Liver (tissue), 9 donors: ENCODE results near the gene PARD6A. TPM values are rescaled to one million over a fixed set of nuclear protein-coding genes. Genes with fewer than 3 reads are reported as not detected.

Experiments
- DNase-seq: peaks from one replicate; pipeline ENCODE4 v3.0.0-alpha.2; 2017; ENCODE audit warnings: low spot score
- H3K27ac ChIP-seq, 2 donors: one replicate each; pipeline ENCODE4 v1.7.0; 2013; ENCODE audit warnings: inconsistent platforms in 2 of 2, low read length in 2 of 2, control low read depth in 1 of 2, low read depth in 1 of 2, mild to moderate bottlenecking in 1 of 2
- H3K27me3 ChIP-seq, 4 donors: one replicate each; pipeline versions ENCODE4 v1.6.1 to v1.7.0; 2013; ENCODE audit warnings: low read length in 3 of 4, inconsistent platforms in 1 of 4, mild to moderate bottlenecking in 1 of 4, moderate library complexity in 1 of 4; ENCODE audit not compliant: control insufficient read depth in 4 of 4, insufficient read depth in 4 of 4
- H3K36me3 ChIP-seq, 4 donors: one replicate each; pipeline versions ENCODE4 v1.6.1 to v1.7.0; 2013; ENCODE audit warnings: low read length in 3 of 4, mild to moderate bottlenecking in 3 of 4, low read depth in 1 of 4, moderate library complexity in 1 of 4; ENCODE audit not compliant: control insufficient read depth in 4 of 4, insufficient read depth in 3 of 4
- H3K4me1 ChIP-seq, 4 donors: one replicate each; pipeline versions ENCODE4 v1.6.1 to v1.7.0; 2013; ENCODE audit warnings: low read length in 3 of 4, mild to moderate bottlenecking in 3 of 4, moderate library complexity in 1 of 4; ENCODE audit not compliant: control insufficient read depth in 4 of 4, insufficient read depth in 4 of 4
- H3K4me3 ChIP-seq, 3 donors: one replicate each; pipeline versions ENCODE4 v1.6.1 to v1.7.0; 2013; ENCODE audit warnings: low read length in 3 of 3, control low read depth in 1 of 3, low read depth in 1 of 3, mild to moderate bottlenecking in 1 of 3
- H3K9ac ChIP-seq, 2 donors: one replicate each; pipeline ENCODE4 v1.7.0; 2013; ENCODE audit warnings: low read length in 2 of 2, mild to moderate bottlenecking in 2 of 2, moderate library complexity in 2 of 2, control low read depth in 1 of 2, low read depth in 1 of 2
- H3K9me3 ChIP-seq, 4 donors: one replicate each; pipeline versions ENCODE4 v1.6.1 to v1.7.0; 2013; ENCODE audit warnings: low read length in 3 of 4; ENCODE audit not compliant: control insufficient read depth in 4 of 4
- ATF3 ChIP-seq: IDR thresholded peaks from 2 replicates; pipeline ENCODE4 v1.6.1; 2016; ENCODE audit warnings: antibody characterized with exemption
- EGR1 ChIP-seq, 2 donors: IDR thresholded peaks; 2 replicates each; pipeline ENCODE4 v1.6.1; 2016 to 2018; ENCODE audit warnings: antibody characterized with exemption in 2 of 2, low read depth in 2 of 2
- FOXA1 ChIP-seq: IDR thresholded peaks from 2 replicates; pipeline ENCODE4 v1.6.1; 2016; ENCODE audit warnings: antibody characterized with exemption
- FOXA2 ChIP-seq: IDR thresholded peaks from 2 replicates; pipeline ENCODE4 v1.6.1; 2016; ENCODE audit warnings: antibody characterized with exemption
- GABPA ChIP-seq, 2 donors: IDR thresholded peaks in 1 of 2; conservative IDR thresholded peaks in 1 of 2; 2 replicates each; pipeline ENCODE4 v1.6.1; 2016; ENCODE audit warnings: antibody characterized with exemption in 2 of 2, mild to moderate bottlenecking in 1 of 2, moderate library complexity in 1 of 2
- HNF4A ChIP-seq, 2 donors: conservative IDR thresholded peaks; 2 replicates each; pipeline ENCODE4 v1.6.1; 2016; ENCODE audit warnings: antibody characterized with exemption in 2 of 2, mild to moderate bottlenecking in 2 of 2
- HNF4G ChIP-seq: IDR thresholded peaks from 2 replicates; pipeline ENCODE4 v1.6.1; 2016; ENCODE audit warnings: antibody characterized with exemption
- JUND ChIP-seq, 2 donors: IDR thresholded peaks; 2 replicates each; pipeline ENCODE4 v1.6.1; 2016; ENCODE audit warnings: antibody characterized with exemption in 2 of 2
- NR2F2 ChIP-seq: IDR thresholded peaks from 2 replicates; pipeline ENCODE4 v1.6.1; 2016; ENCODE audit warnings: antibody characterized with exemption
- RAD21 ChIP-seq, 2 donors: IDR thresholded peaks; 2 replicates each; pipeline ENCODE4 v1.6.1; 2016; ENCODE audit warnings: antibody characterized with exemption in 2 of 2, mild to moderate bottlenecking in 2 of 2
- REST ChIP-seq: IDR thresholded peaks from 2 replicates; pipeline ENCODE4 v1.6.1; 2016; ENCODE audit warnings: antibody characterized with exemption, mild to moderate bottlenecking
- RXRA ChIP-seq, 2 donors: IDR thresholded peaks; 2 replicates each; pipeline ENCODE4 v1.6.1; 2017 to 2018; ENCODE audit warnings: antibody characterized with exemption in 2 of 2, mild to moderate bottlenecking in 1 of 2
- SP1 ChIP-seq: IDR thresholded peaks from 2 replicates; pipeline ENCODE4 v1.6.1; 2018; ENCODE audit warnings: antibody characterized with exemption, mild to moderate bottlenecking
- TAF1 ChIP-seq: conservative IDR thresholded peaks from 2 replicates; pipeline ENCODE4 v1.6.1; 2016; ENCODE audit warnings: antibody characterized with exemption, mild to moderate bottlenecking
- YY1 ChIP-seq: IDR thresholded peaks from 2 replicates; pipeline ENCODE4 v1.6.1; 2016; ENCODE audit warnings: antibody characterized with exemption, mild to moderate bottlenecking
- ZBTB33 ChIP-seq: IDR thresholded peaks from 2 replicates; pipeline ENCODE4 v1.6.1; 2016; ENCODE audit warnings: antibody characterized with exemption
- WGBS: extraction: QIAGEN DNeasy Blood & Tissue Kit; methylation state at CpG from one replicate; pipeline ENCODE4 v1.1.7; 2013; 5-methylcytosine and 5-hydroxymethylcytosine counted together
- polyA plus RNA-seq, 2 donors: library from polyadenylated mRNA; stranded (reverse) in 1 of 2; unstranded in 1 of 2; fragments of 200-250 nt in 1 of 2; fragments of >200 nt in 1 of 2; fragmentation: Nextera tagmentation in 1 of 2; extraction: Ambion mirVana in 1 of 2; gene quantifications; one replicate each; pipeline versions ENCODE4 v1.2.1 to v1.2.3, GENCODE V29; 2013 to 2015
- total RNA-seq, 2 donors: library from RNA; depleted of rRNA; stranded (reverse); fragments of >200 nt; gene quantifications; one replicate each; pipeline ENCODE4 v1.2.3, GENCODE V29; 2014
- TF ChIP-seq, protein P1 (sequence below): IDR thresholded peaks from 2 replicates; pipeline ENCODE4 v1.6.1; 2016; ENCODE audit warnings: antibody characterized with exemption
- TF ChIP-seq, protein P2 (sequence below): fragments of 150-350 bp; IDR thresholded peaks from 2 replicates; pipeline ENCODE4 v1.5.1; 2017; ENCODE audit warnings: improper control_type of control experiment, low read depth, low read length; ENCODE audit not compliant: missing input control
- donor health status: healthy.
- donor health status: healthy.
- donor health status: healthy.
- donor health status: healthy.
- donor health status: healthy.

PARD6A gene
- total and polyA plus RNA-seq, 4 donors: 0.42 to 2.4 (median 1.8) TPM

DNA sequence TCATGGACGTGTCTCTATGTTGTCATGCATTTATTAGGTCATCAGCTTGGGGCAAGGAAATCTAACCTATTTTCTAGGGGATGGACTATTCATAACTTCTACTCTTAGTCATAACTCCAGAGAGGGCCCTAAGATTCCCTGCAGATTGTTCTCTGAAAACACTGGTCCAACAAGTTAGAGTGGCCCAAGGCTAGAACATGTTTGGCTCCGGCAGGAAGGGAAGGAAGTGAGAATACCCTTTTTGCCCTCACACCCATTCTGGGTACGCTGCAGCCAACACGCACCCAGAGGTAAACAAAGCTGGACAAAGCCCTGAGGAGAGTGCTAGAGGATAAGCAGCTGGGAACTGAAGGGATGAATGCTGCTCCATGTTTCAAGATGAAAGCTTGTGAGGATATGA lies 15.8 kb downstream of the PARD6A start:
- 44% methylated on average over 4 of the region's 4 CpGs for WGBS
- Histone ChIP-seq H3K9ac (no peak overlapping the region), H3K4me3 (no peak overlapping the region), H3K9me3 (no peaks in the 10 kb centered on the region), H3K36me3 (peaks cover 0 to 2% (median under 1%) of the 10 kb centered on the region in 4 donors), H3K27me3 (no peaks in the 10 kb centered on the region), H3K4me1 (peaks cover 17 to 56% (median 47%) of the 10 kb centered on the region in 4 donors), H3K27ac (peak overlapping the region; percentile 52 to 73)
- TF ChIP-seq, protein P1, sequence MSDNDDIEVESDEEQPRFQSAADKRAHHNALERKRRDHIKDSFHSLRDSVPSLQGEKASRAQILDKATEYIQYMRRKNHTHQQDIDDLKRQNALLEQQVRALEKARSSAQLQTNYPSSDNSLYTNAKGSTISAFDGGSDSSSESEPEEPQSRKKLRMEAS: no peak
- TF ChIP-seq TAF1: no peak
- peak in 1 of 2 donors; percentile 17 for TF ChIP-seq RAD21 (IDR thresholded peaks at IDR 0.05)
- DNase-seq: no peak

DNA sequence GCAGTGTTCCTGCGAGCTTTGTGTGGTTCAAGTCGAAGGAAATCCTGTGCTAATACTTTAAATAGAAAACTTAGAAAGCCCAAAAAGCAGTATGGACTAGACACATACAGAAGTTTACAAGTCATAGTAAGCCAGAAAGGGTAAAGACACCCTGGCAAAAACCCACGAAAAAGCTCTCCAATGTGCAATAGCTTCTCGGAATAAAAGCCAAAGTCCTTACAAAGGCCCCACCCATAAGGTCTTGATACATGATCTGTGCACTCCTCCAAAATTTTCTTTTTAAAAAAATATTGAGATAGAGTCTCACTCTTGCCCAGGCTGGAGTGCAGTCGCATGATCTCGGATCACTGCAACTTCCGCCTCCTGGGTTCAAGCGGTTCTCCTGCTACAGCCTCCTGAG lies 16.2 kb downstream of the PARD6A start:
- Histone ChIP-seq H3K27ac (peak overlapping the region; percentile 52 to 73), H3K4me1 (peaks cover 17 to 55% (median 47%) of the 10 kb centered on the region in 4 donors), H3K9me3 (no peaks in the 10 kb centered on the region), H3K27me3 (no peaks in the 10 kb centered on the region), H3K36me3 (peaks cover 0 to 2% (median under 1%) of the 10 kb centered on the region in 4 donors), H3K9ac (no peak overlapping the region), H3K4me3 (no peak overlapping the region)
- TF ChIP-seq HNF4G (no peak), ATF3 (no peak), FOXA2 (no peak), HNF4A (conservative IDR thresholded peaks at IDR 0.05) (peak; percentile 68 to 70), TAF1 (no peak), YY1 (no peak), EGR1 (IDR thresholded peaks at IDR 0.05; ENCODE audit: low read depth in 2 of 2) (no peak), RAD21 (IDR thresholded peaks at IDR 0.05) (no peak), ZBTB33 (no peak), REST (no peak), FOXA1 (no peak), SP1 (peak; percentile 28), GABPA (IDR thresholded peaks at IDR 0.05 in 1 of 2, conservative IDR thresholded peaks at IDR 0.05 in 1 of 2) (no peak), JUND (IDR thresholded peaks at IDR 0.05) (no peak), NR2F2 (no peak), RXRA (IDR thresholded peaks at IDR 0.05) (peak; percentile 41 to 56)
- TF ChIP-seq, protein P2, sequence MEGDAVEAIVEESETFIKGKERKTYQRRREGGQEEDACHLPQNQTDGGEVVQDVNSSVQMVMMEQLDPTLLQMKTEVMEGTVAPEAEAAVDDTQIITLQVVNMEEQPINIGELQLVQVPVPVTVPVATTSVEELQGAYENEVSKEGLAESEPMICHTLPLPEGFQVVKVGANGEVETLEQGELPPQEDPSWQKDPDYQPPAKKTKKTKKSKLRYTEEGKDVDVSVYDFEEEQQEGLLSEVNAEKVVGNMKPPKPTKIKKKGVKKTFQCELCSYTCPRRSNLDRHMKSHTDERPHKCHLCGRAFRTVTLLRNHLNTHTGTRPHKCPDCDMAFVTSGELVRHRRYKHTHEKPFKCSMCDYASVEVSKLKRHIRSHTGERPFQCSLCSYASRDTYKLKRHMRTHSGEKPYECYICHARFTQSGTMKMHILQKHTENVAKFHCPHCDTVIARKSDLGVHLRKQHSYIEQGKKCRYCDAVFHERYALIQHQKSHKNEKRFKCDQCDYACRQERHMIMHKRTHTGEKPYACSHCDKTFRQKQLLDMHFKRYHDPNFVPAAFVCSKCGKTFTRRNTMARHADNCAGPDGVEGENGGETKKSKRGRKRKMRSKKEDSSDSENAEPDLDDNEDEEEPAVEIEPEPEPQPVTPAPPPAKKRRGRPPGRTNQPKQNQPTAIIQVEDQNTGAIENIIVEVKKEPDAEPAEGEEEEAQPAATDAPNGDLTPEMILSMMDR: no peak
- TF ChIP-seq, protein P1: no peak
- DNase-seq: no peak
- 64% methylated on average over 8 of the region's 8 CpGs for WGBS
